Midbrain (tissue), 1 donor: ENCODE measurements around the gene CFAP298.
"Not testable (repeated sequence)": the region's sequence is repeated elsewhere in the genome, so short reads cannot be mapped to it uniquely, and the experiment has no call there.

ENCODE experiments used
- DNase-seq: peaks from one replicate; lab custom pipeline; 2025; lab: John Stamatoyannopoulos, UW

The CFAP298 gene

GRCh38 chr21:32566741-32567389, 45.3 kb downstream of the CFAP298 start:
- no peak for DNase-seq

- no peak for DNase-seq
Measured at GRCh38 chr21:32565856-32566465, 46.2 kb downstream of the CFAP298 start.

GRCh38 chr21:32562915-32563314, 49.3 kb downstream of the CFAP298 start:
- DNase-seq = no peak

GRCh38 chr21:32562426-32562825, 49.8 kb downstream of the CFAP298 start:
- no peak for DNase-seq

- not testable (repeated sequence) for DNase-seq
Measured at GRCh38 chr21:32561476-32561875, 50.7 kb downstream of the CFAP298 start.

GRCh38 chr21:32560896-32561295, 51.3 kb downstream of the CFAP298 start:
- DNase-seq = no peak

- no peak for DNase-seq
Measured at GRCh38 chr21:32559006-32559610, 53.1 kb downstream of the CFAP298 start.

GRCh38 chr21:32558106-32558505, 54.1 kb downstream of the CFAP298 start:
- no peak for DNase-seq

GRCh38 chr21:32554832-32555638, 57.1 kb downstream of the CFAP298 start:
- no peak for DNase-seq

GRCh38 chr21:32549886-32550285, 62.3 kb downstream of the CFAP298 start:
- no peak for DNase-seq

GRCh38 chr21:32549440-32549839, 62.7 kb downstream of the CFAP298 start:
- DNase-seq = no peak
